Gastrocnemius medialis (tissue), 4 donors: ENCODE measurements around the gene LRRC3. TPM values are rescaled to one million over a fixed set of nuclear protein-coding genes. Genes with fewer than 3 reads are reported as not detected.
"Not testable (repeated sequence)": the region's sequence is repeated elsewhere in the genome, so short reads cannot be mapped to it uniquely, and the experiment has no call there.

Experiments
- ATAC-seq, 2 donors: fragments of 150-250 bp; one replicate each; pipeline ENCODE4 v1.9.1; 2016
- DNase-seq, 2 donors: peaks; one replicate each; pipeline ENCODE4 v3.0.0-alpha.2; 2019
- H3K27ac ChIP-seq, 4 donors: fragments of 200-600 bp; sonication (generic); 1 replicate in 1 of 4; 2 replicates in 3 of 4; pipeline ENCODE4 v1.5.1; 2016 to 2018; ENCODE audit warnings: mild to moderate bottlenecking in 2 of 4, moderate library complexity in 1 of 4
- H3K27me3 ChIP-seq, 3 donors: fragments of 200-600 bp; sonication (generic) in 2 of 3; 1 replicate in 1 of 3; 2 replicates in 2 of 3; pipeline versions ENCODE4 v1.5.1 to v1.6.0; 2016 to 2019; ENCODE audit warnings: mild to moderate bottlenecking in 1 of 3, moderate library complexity in 1 of 3
- H3K36me3 ChIP-seq, 2 donors: fragments of 200-600 bp; sonication (generic) in 1 of 2; one replicate each; pipeline ENCODE4 v1.5.1; 2017 to 2018
- H3K4me1 ChIP-seq, 2 donors: fragments of 200-600 bp; sonication (generic) in 1 of 2; one replicate each; pipeline ENCODE4 v1.5.1; 2016 to 2017; ENCODE audit warnings: mild to moderate bottlenecking in 2 of 2
- H3K4me3 ChIP-seq, 4 donors: fragments of 200-600 bp; sonication (generic) in 3 of 4; 1 replicate in 1 of 4; 2 replicates in 3 of 4; pipeline ENCODE4 v1.5.1; 2016 to 2019; ENCODE audit warnings: mild to moderate bottlenecking in 2 of 4
- H3K9me3 ChIP-seq, 3 donors: fragments of 200-600 bp; sonication (generic) in 2 of 3; 1 replicate in 1 of 3; 2 replicates in 2 of 3; pipeline ENCODE4 v1.5.1; 2016 to 2019
- POLR2A ChIP-seq, 2 donors: fragments of 450-650 bp; IDR thresholded peaks; one replicate each; pipeline ENCODE4 v1.6.1; 2017; ENCODE audit warnings: antibody characterized with exemption in 2 of 2, mild to moderate bottlenecking in 2 of 2, moderate library complexity in 2 of 2
- in situ Hi-C, 4 donors: fragments of 200-750 bp; cut with MboI; loops; one replicate each; pipeline versions ENCODE4 v1.15.0 to v1.8.0; 2017; ENCODE audit warnings: low sequenced_read_pairs in 4 of 4
- intact Hi-C: fragments of 100-400 bp; cut with DNase I; formaldehyde crosslinking; loops from one replicate; pipeline ENCODE4 v1.15.1; 2023; ENCODE audit warnings: low total_unique reads
- total RNA-seq, 4 donors: library from RNA; depleted of rRNA; stranded (reverse); fragments of >200 nt; gene quantifications; one replicate each; pipeline versions ENCODE4 v1.1.0 to v1.2.3, GENCODE V29; 2016
- TF ChIP-seq, protein P1 (sequence below), 5 experiments: fragments of 450-650 bp in 3 of 5; fragments of 200-600 bp in 2 of 5; sonication (generic) in 2 of 5; IDR thresholded peaks in 4 of 5; conservative IDR thresholded peaks in 1 of 5; 1 replicate in 4 of 5; 2 replicates in 1 of 5; pipeline ENCODE4 v1.5.1; 2016 to 2019; ENCODE audit warnings: antibody characterized with exemption in 5 of 5, mild to moderate bottlenecking in 3 of 5, moderate library complexity in 3 of 5

LRRC3 gene
- total RNA-seq, 4 donors from 2014 or later, result 0.36 to 0.70 (median 0.55) TPM

GRCh38 chr21:44502171-44502958, 47.1 kb downstream of the LRRC3 start:
- Histone ChIP-seq H3K27ac (no peak overlapping the region), H3K4me3 (no peak overlapping the region), H3K4me1 (no peaks in the 10 kb centered on the region), H3K27me3 (peaks cover 15 to 19% (median 16%) of the 10 kb centered on the region in 3 donors), H3K9me3 (no peaks in the 10 kb centered on the region), H3K36me3 (no peaks in the 10 kb centered on the region)
- DNase-seq, result no peak
- intact Hi-C loops, result loop anchor here (10.0 kb wide), 1 partner anchor 432 kb away; no protein-coding TSS in a partner anchor
- ATAC-seq, result no peak
- in situ Hi-C loops, result loop anchor here in 1 of 4 donors (25.0 kb wide), 1 partner anchor 285 kb away; no protein-coding TSS in a partner anchor
- no peak for TF ChIP-seq POLR2A (IDR thresholded peaks at IDR 0.05)
- TF ChIP-seq, protein P1, sequence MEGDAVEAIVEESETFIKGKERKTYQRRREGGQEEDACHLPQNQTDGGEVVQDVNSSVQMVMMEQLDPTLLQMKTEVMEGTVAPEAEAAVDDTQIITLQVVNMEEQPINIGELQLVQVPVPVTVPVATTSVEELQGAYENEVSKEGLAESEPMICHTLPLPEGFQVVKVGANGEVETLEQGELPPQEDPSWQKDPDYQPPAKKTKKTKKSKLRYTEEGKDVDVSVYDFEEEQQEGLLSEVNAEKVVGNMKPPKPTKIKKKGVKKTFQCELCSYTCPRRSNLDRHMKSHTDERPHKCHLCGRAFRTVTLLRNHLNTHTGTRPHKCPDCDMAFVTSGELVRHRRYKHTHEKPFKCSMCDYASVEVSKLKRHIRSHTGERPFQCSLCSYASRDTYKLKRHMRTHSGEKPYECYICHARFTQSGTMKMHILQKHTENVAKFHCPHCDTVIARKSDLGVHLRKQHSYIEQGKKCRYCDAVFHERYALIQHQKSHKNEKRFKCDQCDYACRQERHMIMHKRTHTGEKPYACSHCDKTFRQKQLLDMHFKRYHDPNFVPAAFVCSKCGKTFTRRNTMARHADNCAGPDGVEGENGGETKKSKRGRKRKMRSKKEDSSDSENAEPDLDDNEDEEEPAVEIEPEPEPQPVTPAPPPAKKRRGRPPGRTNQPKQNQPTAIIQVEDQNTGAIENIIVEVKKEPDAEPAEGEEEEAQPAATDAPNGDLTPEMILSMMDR (IDR thresholded peaks at IDR 0.05 in 4 of 5, conservative IDR thresholded peaks at IDR 0.05 in 1 of 5), result no peak

- H3K9me3 ChIP-seq, H3K27ac ChIP-seq, H3K4me3 ChIP-seq, ATAC-seq, H3K36me3 ChIP-seq, DNase-seq, H3K4me1 ChIP-seq: not testable (repeated sequence)
- H3K27me3 ChIP-seq, result peaks cover 18 to 28% (median 23%) of the 10 kb centered on the region in 3 donors
- in situ Hi-C loops, result loop anchor here in 1 of 4 donors (25.0 kb wide), 1 partner anchor 284 kb away; no protein-coding TSS in a partner anchor
- intact Hi-C loops, result loop anchor here (10.0 kb wide), 1 partner anchor 432 kb away; no protein-coding TSS in a partner anchor
Measured at GRCh38 chr21:44503006-44503889, 47.9 kb downstream of the LRRC3 start.

- intact Hi-C loops (loop anchor here (10.0 kb wide), 1 partner anchor 431 kb away; no protein-coding TSS in a partner anchor), in situ Hi-C loops (loop anchor here in 1 of 4 donors (25.0 kb wide), 1 partner anchor 283 kb away; no protein-coding TSS in a partner anchor)
- H3K27ac ChIP-seq, result no peak overlapping the region
- peaks cover 23 to 32% (median 25%) of the 10 kb centered on the region in 3 donors for H3K27me3 ChIP-seq
- no peak for DNase-seq
- no peak overlapping the region for H3K4me3 ChIP-seq
- no peaks in the 10 kb centered on the region for H3K9me3 ChIP-seq
- ATAC-seq, result no peak
- TF ChIP-seq, protein P1 (IDR thresholded peaks at IDR 0.05 in 4 of 5, conservative IDR thresholded peaks at IDR 0.05 in 1 of 5), result no peak
- TF ChIP-seq POLR2A (IDR thresholded peaks at IDR 0.05), result no peak
- H3K36me3 ChIP-seq, result no peaks in the 10 kb centered on the region
- no peaks in the 10 kb centered on the region for H3K4me1 ChIP-seq
Measured at GRCh38 chr21:44503901-44504399, 48.6 kb downstream of the LRRC3 start.

DNA sequence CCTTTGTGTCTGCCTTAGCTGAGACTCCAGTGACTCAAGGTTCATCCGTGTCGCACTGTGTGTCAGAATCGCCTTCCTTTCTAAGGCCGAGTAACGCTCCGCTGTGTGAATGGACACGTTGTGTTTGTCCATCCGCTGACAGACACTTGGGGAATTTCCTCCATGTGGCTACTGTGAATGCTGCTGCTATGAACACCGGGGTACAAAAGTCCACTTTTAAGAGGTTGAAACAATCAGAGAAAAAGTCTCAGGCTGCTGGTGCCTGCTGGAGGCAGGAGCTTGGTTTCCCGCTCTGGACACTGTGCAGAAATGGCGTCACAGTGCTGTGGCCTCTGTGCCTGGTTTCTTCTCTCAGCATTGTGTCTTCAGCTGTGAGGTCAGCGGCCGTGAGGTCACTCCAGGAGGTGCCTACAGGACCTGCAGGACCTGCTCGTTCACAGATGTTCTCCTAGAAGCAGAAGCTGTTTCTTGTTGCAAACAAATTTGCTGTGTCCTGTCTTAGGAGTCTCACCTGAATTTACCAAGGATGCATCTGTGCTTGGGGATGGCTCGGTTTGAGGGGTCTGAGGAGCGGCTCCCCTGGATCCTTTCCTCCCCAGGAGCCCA, 50.5 kb downstream of the LRRC3 start:
- Histone ChIP-seq H3K9me3 (no peaks in the 10 kb centered on the region), H3K27me3 (peaks cover 22 to 36% (median 29%) of the 10 kb centered on the region in 3 donors), H3K4me3 (no peak overlapping the region), H3K27ac (no peak overlapping the region), H3K4me1 (no peaks in the 10 kb centered on the region), H3K36me3 (no peaks in the 10 kb centered on the region)
- intact Hi-C loops (loop anchor here (10.0 kb wide), 1 partner anchor 429 kb away; no protein-coding TSS in a partner anchor), in situ Hi-C loops (loop anchor here in 1 of 4 donors (25.0 kb wide), 1 partner anchor 282 kb away; no protein-coding TSS in a partner anchor)
- ATAC-seq (no peak), DNase-seq (no peak)
- TF ChIP-seq, protein P1 (IDR thresholded peaks at IDR 0.05 in 4 of 5, conservative IDR thresholded peaks at IDR 0.05 in 1 of 5), result no peak
- TF ChIP-seq POLR2A (IDR thresholded peaks at IDR 0.05), result no peak
